ENCODE measurements around the gene ZNF562.
A peak's percentile ranks its signal among the peaks of the same experiment; 100 is the strongest.
"Not testable (repeated sequence)": the region's sequence is repeated elsewhere in the genome, so short reads cannot be mapped to it uniquely, and the experiment has no call there.

ZNF562 gene

GRCh38 chr19:9674663-9675357 is at the start of gene ZNF562:
TSS of gene ZNF562 (minus strand) at chr19:9675100. CDS start at chr19:9660744, 14,356 bp downstream.
- DNase-seq (ENCODE audit: low read depth), result peak; percentile 68

- DNase-seq (ENCODE audit: low read depth), result no peak
Measured at GRCh38 chr19:9724157-9724556, 49.3 kb upstream of the ZNF562 start.

- no peak for DNase-seq (ENCODE audit: low read depth)
Measured at GRCh38 chr19:9721861-9722260, 47.0 kb upstream of the ZNF562 start.

GRCh38 chr19:9720541-9720940 is 45.6 kb upstream of the ZNF562 start:
- no peak for DNase-seq (ENCODE audit: low read depth)

GRCh38 chr19:9711815-9712214 is 36.9 kb upstream of the ZNF562 start:
- DNase-seq (ENCODE audit: low read depth), result no peak

- DNase-seq (ENCODE audit: low read depth), result no peak
Measured at GRCh38 chr19:9709305-9709704, 34.4 kb upstream of the ZNF562 start.

- DNase-seq (ENCODE audit: low read depth), result no peak
Measured at GRCh38 chr19:9705836-9706235, 30.9 kb upstream of the ZNF562 start.

GRCh38 chr19:9702186-9702585 is 27.3 kb upstream of the ZNF562 start:
- no peak for DNase-seq (ENCODE audit: low read depth)

- DNase-seq (ENCODE audit: low read depth), result no peak
Measured at GRCh38 chr19:9700229-9700981, 25.5 kb upstream of the ZNF562 start.

GRCh38 chr19:9690301-9690700 is 15.4 kb upstream of the ZNF562 start:
- not testable (repeated sequence) for DNase-seq (ENCODE audit: low read depth)

GRCh38 chr19:9679996-9680395 is 5.1 kb upstream of the ZNF562 start:
- not testable (repeated sequence) for DNase-seq (ENCODE audit: low read depth)

- not testable (repeated sequence) for DNase-seq (ENCODE audit: low read depth)
Measured at GRCh38 chr19:9675358-9675901, 530 bp upstream of the ZNF562 start.

GRCh38 chr19:9673912-9674662 is 813 bp downstream of the ZNF562 start:
- no peak for DNase-seq (ENCODE audit: low read depth)

GRCh38 chr19:9672893-9673292 is 2.0 kb downstream of the ZNF562 start:
- DNase-seq (ENCODE audit: low read depth), result no peak

- no peak for DNase-seq (ENCODE audit: low read depth)
Measured at GRCh38 chr19:9671655-9672054, 3.2 kb downstream of the ZNF562 start.

- DNase-seq (ENCODE audit: low read depth), result no peak
Measured at GRCh38 chr19:9668544-9668943, 6.4 kb downstream of the ZNF562 start.

GRCh38 chr19:9667898-9668297 is 7.0 kb downstream of the ZNF562 start:
- no peak for DNase-seq (ENCODE audit: low read depth)

- no peak for DNase-seq (ENCODE audit: low read depth)
Measured at GRCh38 chr19:9658769-9659168, 16.1 kb downstream of the ZNF562 start.

GRCh38 chr19:9653066-9653555 is 21.8 kb downstream of the ZNF562 start:
- DNase-seq (ENCODE audit: low read depth), result not testable (repeated sequence)

GRCh38 chr19:9651464-9651863 is 23.4 kb downstream of the ZNF562 start:
- not testable (repeated sequence) for DNase-seq (ENCODE audit: low read depth)

GRCh38 chr19:9650345-9650744 is 24.6 kb downstream of the ZNF562 start:
- no peak for DNase-seq (ENCODE audit: low read depth)

- DNase-seq (ENCODE audit: low read depth), result no peak
Measured at GRCh38 chr19:9645472-9645871, 29.4 kb downstream of the ZNF562 start.
